SH-SY5Y (cell line): ENCODE measurements around the gene KCNB1.

Experiments
- GATA2 ChIP-seq: IDR thresholded peaks from 2 replicates; pipeline ENCODE4 v1.6.1; 2011; ENCODE audit warnings: mild to moderate bottlenecking, low read depth, low read length
- GATA3 ChIP-seq: IDR thresholded peaks from 2 replicates; pipeline ENCODE4 v1.6.1; 2011; ENCODE audit warnings: low read depth, mild to moderate bottlenecking, low read length, moderate library complexity

DNA sequence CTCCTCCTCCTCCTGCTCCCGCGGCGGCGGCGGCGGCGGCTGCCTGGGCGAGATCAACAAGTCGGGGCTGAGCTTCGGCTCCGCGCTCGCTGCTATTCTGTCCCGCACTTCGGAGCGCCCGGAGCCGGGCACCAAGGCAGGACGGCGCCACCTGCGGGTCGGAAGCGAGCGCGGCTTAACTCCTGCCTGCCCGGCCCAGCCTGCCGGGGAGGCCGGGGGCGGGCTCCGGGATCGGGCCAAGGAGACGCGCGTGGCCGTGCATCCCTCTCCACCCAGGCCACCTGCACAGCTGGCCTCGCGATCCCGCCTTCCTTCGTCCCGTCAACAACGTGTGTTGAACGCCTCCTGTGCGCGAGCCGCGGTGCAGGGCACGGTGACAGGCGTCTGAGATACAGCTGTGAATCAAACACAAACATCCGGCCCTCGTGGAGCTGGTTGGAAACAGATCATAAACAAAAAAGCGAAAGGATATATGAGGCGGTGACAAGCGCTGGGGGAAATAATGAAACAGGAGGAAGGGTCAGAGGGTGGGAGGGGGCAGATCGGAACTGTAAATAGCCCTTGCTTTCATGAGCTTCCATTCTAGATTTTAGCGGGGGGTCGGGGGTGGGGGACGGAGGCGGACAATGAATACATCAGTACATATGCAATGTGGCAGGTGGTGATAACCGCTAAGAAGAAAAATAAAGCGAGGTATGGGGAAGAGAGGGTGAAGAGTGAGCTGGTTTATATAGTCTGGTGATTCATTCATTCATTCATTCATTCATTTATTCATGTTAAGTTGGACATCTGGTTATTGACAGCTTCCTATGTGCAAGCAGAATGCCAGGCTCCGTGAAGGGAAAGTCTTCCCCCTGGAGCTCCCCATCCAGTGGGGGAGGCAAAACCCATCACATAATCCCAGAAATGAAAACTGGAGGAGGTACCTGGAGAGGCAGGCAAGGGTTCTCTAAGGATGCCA lies 2.0 kb upstream of the KCNB1 start:
- TF ChIP-seq GATA2 (peak; percentile 7; the same call in 1 of the 2 replicates), GATA3 (no peak)
